ENCODE results near the gene CA7. TPM values are rescaled to one million over a fixed set of nuclear protein-coding genes. Genes with fewer than 3 reads are reported as not detected.
"Not testable (repeated sequence)": the region's sequence is repeated elsewhere in the genome, so short reads cannot be mapped to it uniquely, and the experiment has no call there.

Gene CA7
- total RNA-seq, 4 donors from 2014 or later = 107 to 237 (median 152) TPM

DNA sequence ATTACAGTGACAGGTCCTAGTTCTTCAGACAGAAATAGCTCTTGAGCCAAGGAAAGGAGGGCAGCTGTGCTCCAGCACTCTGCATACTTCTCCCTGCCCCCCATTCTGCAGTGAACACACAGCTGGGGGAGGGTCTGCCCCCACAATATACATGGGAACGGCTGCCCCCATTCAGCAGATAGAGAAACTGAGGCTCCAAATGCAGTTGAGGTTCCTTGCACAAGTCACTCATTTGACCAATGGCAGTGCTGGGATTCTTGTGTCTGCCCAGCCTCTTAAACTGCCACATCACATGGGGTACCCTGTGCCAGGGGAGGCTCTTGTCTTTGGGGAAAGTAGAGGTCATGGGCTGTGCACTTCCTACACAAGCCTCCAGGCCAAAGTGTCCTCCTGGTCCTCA lies 25.2 kb downstream of the CA7 start:
- 93% methylated on average over 1 of the region's 1 CpG; no CpG with 5 or more reads in 1 of the 2 donors for WGBS, 2 donors (ENCODE audit: low coverage in 1 of 2)
- DNase-seq = no peak
- Histone ChIP-seq H3K4me3 (no peak overlapping the region), H3K27me3 (no peaks in the 10 kb centered on the region), H3K9me3 (no peaks in the 10 kb centered on the region), H3K36me3 (no peaks in the 10 kb centered on the region), H3K4me1 (peaks cover 7 to 36% (median 26%) of the 10 kb centered on the region in 4 donors), H3K27ac (no peak overlapping the region)
- in situ Hi-C loops (cut with MboI; ENCODE audit: low pct_ligation_motif_present in 1 of 4, low pct_unique_long_range_greater_than_20kb in 1 of 4, low sequenced_read_pairs in 3 of 4) = loop anchor here (25.0 kb wide), 1 partner anchor 457 kb away; no protein-coding TSS in a partner anchor
- TF ChIP-seq, protein P1, sequence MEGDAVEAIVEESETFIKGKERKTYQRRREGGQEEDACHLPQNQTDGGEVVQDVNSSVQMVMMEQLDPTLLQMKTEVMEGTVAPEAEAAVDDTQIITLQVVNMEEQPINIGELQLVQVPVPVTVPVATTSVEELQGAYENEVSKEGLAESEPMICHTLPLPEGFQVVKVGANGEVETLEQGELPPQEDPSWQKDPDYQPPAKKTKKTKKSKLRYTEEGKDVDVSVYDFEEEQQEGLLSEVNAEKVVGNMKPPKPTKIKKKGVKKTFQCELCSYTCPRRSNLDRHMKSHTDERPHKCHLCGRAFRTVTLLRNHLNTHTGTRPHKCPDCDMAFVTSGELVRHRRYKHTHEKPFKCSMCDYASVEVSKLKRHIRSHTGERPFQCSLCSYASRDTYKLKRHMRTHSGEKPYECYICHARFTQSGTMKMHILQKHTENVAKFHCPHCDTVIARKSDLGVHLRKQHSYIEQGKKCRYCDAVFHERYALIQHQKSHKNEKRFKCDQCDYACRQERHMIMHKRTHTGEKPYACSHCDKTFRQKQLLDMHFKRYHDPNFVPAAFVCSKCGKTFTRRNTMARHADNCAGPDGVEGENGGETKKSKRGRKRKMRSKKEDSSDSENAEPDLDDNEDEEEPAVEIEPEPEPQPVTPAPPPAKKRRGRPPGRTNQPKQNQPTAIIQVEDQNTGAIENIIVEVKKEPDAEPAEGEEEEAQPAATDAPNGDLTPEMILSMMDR (IDR thresholded peaks at IDR 0.05) = no peak
- no peak for TF ChIP-seq POLR2AphosphoS5 (IDR thresholded peaks at IDR 0.05)
- TF ChIP-seq EP300 (IDR thresholded peaks at IDR 0.05; ENCODE audit: low read depth) = no peak
- no peak for TF ChIP-seq POLR2A (IDR thresholded peaks at IDR 0.05)
- intact Hi-C loops (cut with DNase I; ENCODE audit: low total_unique reads) = loop anchor here (5.0 to 10.0 kb wide), 2 partner anchors 145 to 262 kb away; no protein-coding TSS in a partner anchor

DNA sequence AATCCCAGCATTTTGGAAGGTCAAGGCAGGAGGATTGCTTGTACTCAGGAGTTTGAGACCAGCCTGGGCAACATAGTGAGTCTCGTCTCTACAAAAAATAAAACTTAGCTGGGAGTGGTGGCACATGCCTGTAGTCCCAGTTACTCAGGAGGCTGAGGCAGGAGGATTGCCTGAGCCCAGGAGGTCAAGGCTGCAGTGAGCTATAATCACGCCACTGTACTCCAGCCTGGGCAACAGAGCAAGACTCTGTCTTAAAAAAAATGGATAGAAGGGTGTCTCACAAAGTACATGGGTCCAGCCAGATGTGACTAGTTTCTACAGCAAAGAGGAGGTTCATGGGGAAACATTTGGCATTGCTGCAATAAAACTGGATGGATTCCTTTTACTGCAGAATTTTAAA lies 27.1 kb downstream of the CA7 start:
- H3K9me3 ChIP-seq; H3K4me3 ChIP-seq; DNase-seq; intact Hi-C loops (cut with DNase I; ENCODE audit: low total_unique reads); H3K27me3 ChIP-seq; H3K36me3 ChIP-seq: not testable (repeated sequence)
- WGBS, 2 donors (ENCODE audit: low coverage in 1 of 2) = 45 to 63% methylated on average over 1 to 2 of the region's 2 CpGs
- peak overlapping the region; percentile 84 to 86 (median 85) for H3K27ac ChIP-seq
- in situ Hi-C loops (cut with MboI; ENCODE audit: low pct_ligation_motif_present in 1 of 4, low pct_unique_long_range_greater_than_20kb in 1 of 4, low sequenced_read_pairs in 3 of 4) = loop anchor here (25.0 kb wide), 1 partner anchor 459 kb away; no protein-coding TSS in a partner anchor
- H3K4me1 ChIP-seq = peaks cover 7 to 36% (median 26%) of the 10 kb centered on the region in 4 donors

DNA sequence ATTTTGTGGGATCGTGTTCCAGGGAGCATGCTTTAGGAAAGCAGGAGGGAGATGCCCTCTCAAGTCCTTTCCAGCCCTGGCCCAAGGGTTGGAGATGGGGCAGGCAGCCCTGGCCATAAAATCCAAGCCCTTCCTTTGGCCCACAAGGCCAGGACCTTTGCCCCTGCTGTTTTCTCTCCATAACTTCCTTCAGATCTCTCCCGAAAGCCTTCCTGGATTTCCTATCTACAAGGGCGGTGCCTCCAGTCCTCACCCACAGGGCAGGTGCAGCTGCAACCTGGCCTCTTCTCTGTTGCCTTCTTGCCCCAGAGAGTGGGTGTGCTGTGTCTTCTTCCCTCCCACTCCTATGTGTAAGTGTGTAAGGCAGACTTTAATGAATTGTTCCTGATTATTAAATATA lies 27.6 kb downstream of the CA7 start:
- in situ Hi-C loops (cut with MboI; ENCODE audit: low pct_ligation_motif_present in 1 of 4, low pct_unique_long_range_greater_than_20kb in 1 of 4, low sequenced_read_pairs in 3 of 4) (loop anchor here (25.0 kb wide), 1 partner anchor 460 kb away; no protein-coding TSS in a partner anchor), intact Hi-C loops (cut with DNase I; ENCODE audit: low total_unique reads) (no loop called here)
- peaks cover 7 to 36% (median 26%) of the 10 kb centered on the region in 4 donors for H3K4me1 ChIP-seq
- H3K36me3 ChIP-seq = no peaks in the 10 kb centered on the region
- no peaks in the 10 kb centered on the region for H3K9me3 ChIP-seq
- H3K27me3 ChIP-seq = no peaks in the 10 kb centered on the region
- 47 to 61% methylated on average over 2 to 3 of the region's 3 CpGs for WGBS, 2 donors (ENCODE audit: low coverage in 1 of 2)
- H3K4me3 ChIP-seq = peak overlapping the region in 1 of 4 donors; percentile 43
- H3K27ac ChIP-seq = peak overlapping the region; percentile 84 to 86 (median 85)
- DNase-seq = peak; percentile 79
- TF ChIP-seq, protein P1 (IDR thresholded peaks at IDR 0.05) = no peak
- no peak for TF ChIP-seq EP300 (IDR thresholded peaks at IDR 0.05; ENCODE audit: low read depth)
- TF ChIP-seq POLR2AphosphoS5 (IDR thresholded peaks at IDR 0.05) = peak in 2 of 3 donors; percentile 57 to 65
- TF ChIP-seq POLR2A (IDR thresholded peaks at IDR 0.05) = peak; percentile 48

DNA sequence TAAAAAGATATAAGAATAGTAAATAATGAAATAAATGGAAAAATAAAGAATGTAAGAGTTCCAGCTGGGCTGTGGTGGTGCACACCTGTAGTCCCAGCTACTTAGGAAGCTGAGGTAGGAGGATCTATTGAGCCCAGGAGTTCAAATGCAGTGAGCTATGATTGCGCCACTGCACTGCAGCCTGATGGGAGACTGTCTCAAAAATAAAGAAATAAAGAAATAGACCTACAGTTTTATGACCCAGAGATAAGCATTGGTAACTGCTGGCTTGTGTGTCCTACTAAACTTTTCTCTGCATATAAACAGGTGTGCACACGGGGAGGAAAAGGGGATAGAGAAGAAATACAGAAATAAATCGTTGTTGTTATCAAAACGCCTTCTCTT lies 28.3 kb downstream of the CA7 start:
- whole genome bisulfite sequencing, 2 donors (ENCODE audit: low coverage in 1 of 2) = 40 to 65% methylated on average over 2 to 4 of the region's 4 CpGs

DNA sequence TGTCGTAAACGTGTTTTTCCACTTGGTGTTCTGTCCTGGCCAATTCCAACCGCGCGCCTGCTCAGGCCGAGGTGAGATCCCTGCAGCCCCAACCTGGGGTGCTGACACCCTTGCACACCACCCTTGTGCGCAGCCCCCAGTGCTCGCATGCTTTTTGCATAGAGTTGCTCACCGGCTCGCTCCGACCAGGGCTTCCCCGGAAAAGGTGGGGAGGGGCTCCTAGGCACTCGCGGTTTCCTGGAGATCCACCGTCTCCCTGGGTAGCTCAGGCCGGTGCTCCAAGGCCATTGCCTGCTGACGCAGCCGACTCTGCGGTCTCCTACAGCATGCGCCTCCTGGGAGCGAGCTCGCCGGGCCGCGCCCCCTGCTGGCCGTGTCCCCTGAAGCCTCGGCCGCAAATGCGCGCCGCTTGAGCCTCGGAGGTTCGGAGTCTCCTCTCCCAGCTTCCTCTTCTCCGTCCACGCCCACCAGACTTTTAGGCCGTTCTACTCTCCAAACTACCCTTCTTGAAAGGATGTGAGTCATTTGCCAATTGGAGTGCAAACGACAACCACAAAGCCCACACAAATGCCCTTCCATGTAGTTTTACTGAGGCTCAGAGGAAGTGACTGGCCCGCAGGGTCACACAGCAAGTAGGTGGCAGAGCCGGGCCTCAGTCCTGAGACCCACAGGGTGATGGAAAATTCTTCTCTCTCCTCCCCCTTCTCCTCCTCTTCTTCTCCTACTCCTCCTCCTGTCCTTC lies 28.9 kb downstream of the CA7 start:
- no peak for TF ChIP-seq EP300 (IDR thresholded peaks at IDR 0.05; ENCODE audit: low read depth)
- TF ChIP-seq POLR2AphosphoS5 (IDR thresholded peaks at IDR 0.05) = peak in 1 of 3 donors; percentile 43
- peak; percentile 11 for TF ChIP-seq POLR2A (IDR thresholded peaks at IDR 0.05)
- TF ChIP-seq, protein P1 (IDR thresholded peaks at IDR 0.05) = peak; percentile 84 to 95 (median 93)
- intact Hi-C loops (cut with DNase I; ENCODE audit: low total_unique reads) (no loop called here), in situ Hi-C loops (cut with MboI; ENCODE audit: low pct_ligation_motif_present in 1 of 4, low pct_unique_long_range_greater_than_20kb in 1 of 4, low sequenced_read_pairs in 3 of 4) (loop anchor here (25.0 kb wide), 1 partner anchor 461 kb away; no protein-coding TSS in a partner anchor)
- WGBS, 2 donors (ENCODE audit: low coverage in 1 of 2) = 0 to 4% methylated on average over 1 to 36 of the region's 39 CpGs
- DNase-seq = peak; percentile 94
- Histone ChIP-seq H3K9me3 (no peaks in the 10 kb centered on the region), H3K4me3 (peak overlapping the region in 3 of 4 donors; percentile 19 to 43 (median 28)), H3K27me3 (no peaks in the 10 kb centered on the region), H3K27ac (peak overlapping the region; percentile 84 to 86 (median 85)), H3K4me1 (peaks cover 7 to 36% (median 26%) of the 10 kb centered on the region in 4 donors), H3K36me3 (no peaks in the 10 kb centered on the region)

More for the DNA sequence above, 28.3 kb downstream of the CA7 start:
- in situ Hi-C loops (cut with MboI; ENCODE audit: low pct_ligation_motif_present in 1 of 4, low pct_unique_long_range_greater_than_20kb in 1 of 4, low sequenced_read_pairs in 3 of 4) (loop anchor here (25.0 kb wide), 1 partner anchor 460 kb away; no protein-coding TSS in a partner anchor), intact Hi-C loops (cut with DNase I; ENCODE audit: low total_unique reads) (no loop called here)
- no peaks in the 10 kb centered on the region for H3K36me3 ChIP-seq
- H3K27ac ChIP-seq = peak overlapping the region; percentile 84 to 86 (median 85)
- H3K9me3 ChIP-seq = no peaks in the 10 kb centered on the region
- H3K4me3 ChIP-seq = peak overlapping the region in 3 of 4 donors; percentile 19 to 43 (median 28)
- no peak for DNase-seq
- no peaks in the 10 kb centered on the region for H3K27me3 ChIP-seq
- H3K4me1 ChIP-seq = peaks cover 7 to 36% (median 26%) of the 10 kb centered on the region in 4 donors
- TF ChIP-seq POLR2AphosphoS5 (IDR thresholded peaks at IDR 0.05) = no peak

Measured in transverse colon (tissue), 4 donors.